Activated naive CD4-positive, alpha-beta T cell treated with anti-CD3 and anti-CD28 coated beads, Interleukin-2, amount 50 U/mL, for 72 hours (primary cell): ENCODE measurements around the gene NR0B2. TPM values are rescaled to one million over a fixed set of nuclear protein-coding genes. Genes with fewer than 3 reads are reported as not detected.
"Not testable (repeated sequence)": the region's sequence is repeated elsewhere in the genome, so short reads cannot be mapped to it uniquely, and the experiment has no call there.

Source experiments
- ATAC-seq, 2 donors: fragments of 150-1000 bp; cut with Tn5 transposase; 2 replicates each; pipeline ENCODE4 v1.10.0; 2021; ENCODE audit warnings: mild to moderate bottlenecking in 2 of 2, moderate library complexity in 2 of 2
- DNase-seq, 2 donors: peaks; one replicate each; pipeline ENCODE4 v3.0.0; 2021 to 2022; ENCODE audit warnings: low spot score in 2 of 2
- H3K27ac Mint-ChIP-seq, 2 donors: one replicate each; pipeline ENCODE4 v1.8.0; 2022; ENCODE audit warnings: mild to moderate bottlenecking in 2 of 2, mixed read lengths in 2 of 2
- H3K36me3 Mint-ChIP-seq, 2 donors: one replicate each; pipeline ENCODE4 v1.8.0; 2022; ENCODE audit warnings: mixed read lengths in 2 of 2
- H3K9me3 Mint-ChIP-seq, 2 donors: one replicate each; pipeline ENCODE4 v1.8.0; 2022; ENCODE audit warnings: mixed read lengths in 2 of 2
- total RNA-seq, 2 donors: library from RNA; stranded (reverse); gene quantifications; one replicate each; pipeline ENCODE4 v1.2.3, GENCODE V29; 2022

NR0B2 gene
- total RNA-seq, 2 donors from 2014 or later, result not detected

DNA sequence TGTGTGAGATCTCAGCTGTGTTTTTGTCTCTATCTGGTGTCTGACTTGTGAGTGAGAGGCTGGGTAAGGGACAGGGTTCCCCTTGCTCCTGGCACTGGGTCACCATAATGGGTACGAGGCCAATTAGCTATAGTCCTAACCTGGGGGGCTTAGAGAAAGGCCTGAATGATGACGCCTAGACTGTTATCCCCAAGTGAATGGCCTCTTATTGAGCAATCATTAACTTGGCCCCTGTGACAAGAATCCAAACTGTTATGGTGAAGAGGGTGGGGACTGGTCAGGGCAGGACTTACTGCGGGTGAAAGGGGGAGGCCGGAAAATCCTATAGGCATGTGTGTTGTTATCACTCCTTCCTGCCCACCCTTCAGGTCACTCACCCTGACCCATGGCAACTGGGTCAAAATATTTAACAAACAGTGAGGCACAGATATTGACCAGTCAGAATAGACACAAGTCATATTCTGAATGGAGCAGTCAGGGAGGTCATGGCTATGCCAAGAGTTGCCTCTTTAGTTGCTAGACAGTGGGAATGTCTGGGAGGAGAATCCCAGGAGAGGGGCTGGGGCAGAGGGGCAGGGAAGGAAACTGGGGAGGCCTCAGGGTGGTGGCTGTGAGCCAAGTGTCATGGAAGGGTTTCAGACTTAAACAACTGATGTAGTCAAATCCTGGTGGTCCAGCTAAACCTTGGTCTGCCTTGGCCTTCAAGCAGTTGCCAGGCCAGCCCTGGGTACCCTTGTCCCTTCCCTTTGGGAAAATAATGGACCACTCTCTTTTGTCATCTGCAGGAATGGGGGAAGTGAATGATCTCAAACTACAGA lies 3.2 kb downstream of the NR0B2 start:
- no peaks in the 10 kb centered on the region for H3K36me3 Mint-ChIP-seq
- no peak for DNase-seq
- no peaks in the 10 kb centered on the region for H3K9me3 Mint-ChIP-seq
- no peak for ATAC-seq
- no peak overlapping the region for H3K27ac Mint-ChIP-seq

DNA sequence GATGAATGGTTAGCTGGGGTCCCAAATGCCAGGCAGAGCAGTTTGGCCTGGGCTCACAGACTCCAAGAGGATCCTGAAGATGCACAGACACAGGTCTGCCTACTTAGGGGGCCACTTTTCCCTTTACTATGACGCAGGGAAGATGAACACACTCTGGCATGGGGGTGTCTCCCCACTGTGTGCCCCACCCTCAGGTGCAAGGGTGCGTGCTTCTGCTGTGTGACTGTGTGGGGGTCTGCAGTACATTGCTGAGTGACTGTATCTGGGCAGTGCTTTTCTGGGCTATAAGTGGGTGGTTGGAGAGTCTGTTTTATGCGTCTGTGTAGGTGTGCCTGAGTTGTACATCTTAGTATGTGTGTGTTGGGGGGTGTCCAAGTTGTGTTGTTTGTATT lies 3.8 kb downstream of the NR0B2 start:
- no peaks in the 10 kb centered on the region for H3K9me3 Mint-ChIP-seq
- no peak for DNase-seq
- no peak overlapping the region for H3K27ac Mint-ChIP-seq
- ATAC-seq, result no peak
- no peaks in the 10 kb centered on the region for H3K36me3 Mint-ChIP-seq

DNA sequence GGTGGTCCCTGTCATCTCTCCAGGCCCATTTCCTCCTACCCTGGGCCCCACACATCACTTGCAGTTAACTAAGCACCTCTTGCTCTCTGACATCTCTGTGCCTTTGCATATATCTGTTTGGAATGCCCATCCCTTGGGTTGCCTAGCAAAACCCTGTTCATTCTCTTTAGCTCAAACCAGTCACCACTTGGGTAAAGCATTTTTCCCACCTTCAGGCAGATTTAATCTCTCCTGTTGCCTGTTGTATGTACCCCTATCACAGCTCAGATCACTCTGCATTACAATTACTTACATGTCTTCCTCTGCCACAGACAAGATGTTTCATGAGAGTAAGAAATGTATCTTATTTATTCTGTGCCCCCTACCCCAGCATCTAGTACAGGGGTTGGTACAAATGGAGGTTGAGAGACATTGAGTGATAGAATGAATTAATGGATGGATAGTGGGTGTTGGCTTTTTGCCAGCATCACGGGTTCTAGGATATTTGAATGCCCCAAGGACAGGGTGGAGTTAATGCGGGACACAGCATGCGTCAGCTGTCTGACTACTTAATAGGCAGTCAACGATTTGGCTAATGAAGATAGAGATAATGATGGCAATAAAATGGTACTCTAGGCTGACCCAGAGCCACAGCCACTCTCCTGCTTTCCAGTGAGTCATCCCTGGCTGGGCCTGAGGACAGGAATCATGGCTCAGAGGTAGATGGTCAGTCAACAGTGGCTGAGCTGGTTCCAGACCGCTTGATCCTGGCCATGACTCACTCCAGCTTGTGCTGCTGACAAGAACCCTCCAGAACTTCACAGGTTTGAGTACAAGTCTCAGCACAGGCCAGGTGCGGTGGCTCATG lies 6.5 kb downstream of the NR0B2 start:
- Mint-ChIP-seq H3K36me3 (no peaks in the 10 kb centered on the region), H3K27ac (no peak overlapping the region), H3K9me3 (no peaks in the 10 kb centered on the region)
- no peak for ATAC-seq
- no peak for DNase-seq

DNA sequence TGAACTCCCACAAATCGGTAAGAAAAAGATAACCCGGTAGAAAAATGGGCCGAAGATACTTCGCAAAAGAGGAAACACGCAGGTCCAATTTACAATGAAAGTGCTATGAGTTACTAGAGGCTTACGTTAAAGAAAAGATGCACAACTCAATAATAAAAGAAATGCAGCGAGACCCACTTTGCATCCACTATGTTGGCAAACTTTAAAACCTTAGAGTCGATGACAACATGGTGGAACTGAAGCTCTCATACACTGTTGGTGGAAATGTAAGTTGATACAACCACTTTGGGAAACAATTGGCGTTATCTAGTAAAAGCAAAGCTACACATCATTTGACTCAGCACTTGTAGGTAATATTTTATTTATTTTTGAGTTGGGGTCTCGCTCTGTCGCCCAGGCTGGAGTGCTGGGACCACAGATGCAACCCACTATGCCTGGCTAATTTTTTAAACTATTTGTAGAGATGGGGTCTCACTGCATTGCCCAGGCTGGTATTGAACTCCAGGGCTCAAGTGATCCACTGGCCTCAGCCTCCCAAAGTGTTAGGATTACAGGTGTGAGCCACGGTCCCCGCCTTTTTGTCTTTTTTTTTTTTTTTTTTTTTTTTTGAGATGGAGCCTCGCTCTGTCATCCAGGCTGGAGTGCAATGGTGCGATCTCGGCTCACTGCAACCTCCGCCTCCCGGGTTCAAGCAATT lies 12.8 kb downstream of the NR0B2 start:
- no peaks in the 10 kb centered on the region for H3K9me3 Mint-ChIP-seq
- ATAC-seq (no peak), DNase-seq (no peak)
- peak overlapping the region; percentile 98 to 100 for H3K27ac Mint-ChIP-seq
- H3K36me3 Mint-ChIP-seq, result peaks cover 13 to 16% of the 10 kb centered on the region in 2 donors

DNA sequence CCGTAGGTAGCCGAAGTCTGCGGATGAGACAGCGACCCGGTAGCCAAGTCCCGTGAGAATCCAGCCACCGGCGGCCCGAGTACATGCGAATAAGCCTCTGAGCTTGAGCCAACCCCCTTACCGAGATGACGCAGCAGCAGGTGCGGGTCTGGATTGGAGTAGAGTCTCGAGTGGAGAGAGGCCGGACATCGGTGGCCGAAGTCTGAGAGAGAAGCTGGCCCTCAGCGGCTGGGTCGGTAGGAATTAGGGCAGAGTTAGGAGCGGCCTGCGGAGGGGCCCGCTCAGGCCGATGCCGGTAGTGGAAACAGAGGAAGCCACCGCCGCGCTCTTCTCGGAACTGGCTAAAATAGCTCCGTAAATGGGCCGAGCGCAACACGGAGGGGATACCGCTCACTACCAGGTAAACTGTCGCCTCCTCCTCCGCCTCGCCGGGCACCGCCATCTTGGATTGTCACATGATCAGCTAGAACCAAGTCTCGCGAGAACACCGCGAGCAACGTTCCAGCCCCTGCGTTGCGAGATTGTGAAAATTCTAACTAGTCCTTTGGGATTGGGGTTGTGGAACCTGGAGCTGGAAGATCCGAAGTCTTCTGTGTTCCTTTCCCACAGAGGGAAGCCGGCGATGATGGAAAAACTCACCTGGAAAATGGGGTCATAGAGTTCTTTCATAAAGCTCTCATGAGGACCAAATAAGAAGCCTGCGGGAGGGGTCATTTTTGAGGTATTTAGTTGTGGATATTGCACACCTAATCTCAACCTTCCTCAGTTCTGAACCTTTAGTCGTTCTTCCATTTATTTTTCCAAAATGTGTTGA lies 13.6 kb downstream of the NR0B2 start, which contains the start of gene GPATCH3:
Gene GPATCH3, minus strand, starts transcription at position 467 of the 814 bp plus-strand sequence. Its CDS starts 25 bp downstream, at position 442.
- ATAC-seq, result peak; percentile 92 to 93
- DNase-seq, result peak; percentile 86 to 87
- Mint-ChIP-seq H3K36me3 (peaks cover 13 to 16% of the 10 kb centered on the region in 2 donors), H3K27ac (peak within 1 kb of the TSS; percentile 98 to 100), H3K9me3 (no peaks in the 10 kb centered on the region)

DNA sequence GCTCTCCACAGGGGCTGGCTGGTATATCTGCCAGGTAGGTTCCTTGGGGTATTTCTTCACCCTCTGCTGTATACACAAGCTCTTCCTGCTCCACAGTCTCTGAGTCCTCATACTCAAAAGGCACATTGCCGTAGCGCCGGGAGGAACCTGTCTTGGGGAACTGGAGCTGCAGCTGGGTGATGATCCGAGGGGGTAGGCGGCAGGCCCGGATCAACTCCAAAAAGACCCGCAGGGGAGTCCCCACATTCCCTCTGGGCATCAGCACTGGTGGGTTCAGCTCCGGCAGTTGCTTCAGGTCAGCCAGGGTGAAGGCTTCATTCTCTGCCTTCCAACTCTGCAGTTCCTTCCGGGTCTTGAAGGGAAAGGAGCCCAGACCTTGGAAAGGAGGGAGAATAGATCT lies 16.4 kb downstream of the NR0B2 start:
- Mint-ChIP-seq H3K27ac (peak overlapping the region in 1 of 2 donors; percentile 4), H3K9me3 (no peaks in the 10 kb centered on the region), H3K36me3 (peaks cover 16 to 24% of the 10 kb centered on the region in 2 donors)
- ATAC-seq, result no peak
- no peak for DNase-seq

DNA sequence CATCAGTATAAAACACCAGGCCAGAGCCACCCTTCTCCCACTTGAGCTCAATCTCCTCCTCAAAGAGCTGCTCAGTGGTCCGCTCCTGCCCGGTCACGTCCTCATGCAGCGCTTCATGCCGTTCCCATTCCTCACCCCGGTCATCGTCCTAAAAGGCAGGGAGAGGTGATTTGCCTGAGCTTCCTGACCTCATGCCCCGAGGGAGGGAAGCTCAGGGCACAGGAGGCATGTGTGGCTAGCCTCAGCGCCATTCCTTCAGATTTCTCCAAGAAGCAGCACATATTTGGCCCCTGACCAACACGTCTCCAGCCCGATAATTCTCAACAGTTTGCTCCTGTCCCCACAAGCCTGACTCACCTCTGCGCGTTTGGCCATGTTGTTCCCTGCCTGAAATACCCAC lies 19.5 kb downstream of the NR0B2 start:
- ATAC-seq (no peak), DNase-seq (no peak)
- H3K36me3 Mint-ChIP-seq, result peaks cover 9 to 26% of the 10 kb centered on the region in 2 donors
- H3K27ac Mint-ChIP-seq, result peak overlapping the region; percentile 22 to 90
- H3K9me3 Mint-ChIP-seq, result no peaks in the 10 kb centered on the region

DNA sequence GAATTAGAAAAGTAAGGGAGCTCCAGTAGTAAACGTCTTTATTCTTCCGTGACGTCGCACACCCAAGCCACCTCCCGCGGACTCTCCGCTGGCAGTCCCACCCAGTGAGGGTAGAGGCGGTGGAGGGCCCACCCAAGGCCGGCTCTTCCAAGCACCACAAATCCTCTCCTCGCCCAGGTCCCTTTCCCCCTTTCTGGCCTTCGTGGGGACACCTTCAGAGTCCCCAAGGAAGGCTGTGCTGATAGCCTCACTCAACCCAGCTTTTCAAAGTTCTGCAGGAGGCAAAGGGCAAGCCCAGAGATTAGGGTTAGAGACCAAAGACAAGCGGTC lies 23.3 kb downstream of the NR0B2 start:
- Mint-ChIP-seq H3K27ac (peak overlapping the region; percentile 96 to 97), H3K36me3 (peaks cover 16 to 39% of the 10 kb centered on the region in 2 donors), H3K9me3 (no peaks in the 10 kb centered on the region)
- DNase-seq (no peak), ATAC-seq (peak; percentile 28 to 45)

DNA sequence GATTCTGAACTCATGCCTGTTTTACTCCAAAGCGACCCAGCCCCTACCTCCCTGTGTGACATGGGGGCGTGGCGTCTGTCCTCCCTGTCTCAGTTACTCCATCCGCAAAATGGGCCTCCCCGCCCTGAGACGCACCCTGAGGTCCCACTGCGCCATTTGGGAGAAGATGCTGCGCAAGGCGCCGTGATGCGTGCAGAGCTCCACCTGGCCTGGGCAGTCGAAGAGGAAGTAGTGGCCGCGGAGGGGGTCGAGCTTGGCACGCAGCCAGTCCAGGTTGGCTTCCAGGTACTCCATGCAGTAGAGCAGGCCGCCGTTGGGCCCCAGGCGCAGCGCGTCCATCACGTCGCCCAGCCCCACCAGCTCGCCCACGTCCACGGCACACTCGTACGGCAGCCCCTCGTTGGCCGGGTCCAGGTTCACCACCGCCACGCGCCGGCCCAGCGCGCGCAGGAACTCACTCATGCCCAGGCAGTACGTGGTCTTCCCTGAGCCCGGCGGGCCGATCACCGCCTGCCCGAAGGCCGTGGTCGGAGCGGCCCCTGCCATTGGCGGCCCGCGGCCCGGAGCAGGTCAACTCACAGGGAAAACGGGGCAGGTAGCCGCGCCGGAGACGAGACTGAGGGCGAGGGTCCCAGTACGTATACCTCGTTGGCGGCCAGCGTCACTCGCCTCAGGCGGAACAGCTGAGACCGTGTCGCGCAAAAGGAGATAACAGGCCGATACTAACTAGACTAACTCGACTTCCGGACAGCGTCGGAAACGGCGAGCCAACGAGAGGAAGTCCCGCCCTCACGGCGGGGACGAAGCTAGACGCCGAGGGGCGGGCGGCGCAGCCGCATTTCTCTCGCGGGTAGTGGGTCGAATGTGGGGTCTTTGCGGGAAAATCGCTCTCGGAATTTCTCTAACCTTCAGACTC lies 24.0 kb downstream of the NR0B2 start, which contains the start of gene GPN2:
Gene GPN2, minus strand, starts transcription at position 733 of the 916 bp plus-strand sequence. Its CDS starts 187 bp downstream, at position 546.
- Mint-ChIP-seq H3K27ac (peak within 1 kb of the TSS; percentile 96 to 97), H3K36me3 (peaks cover 21 to 44% of the 10 kb centered on the region in 2 donors), H3K9me3 (no peaks in the 10 kb centered on the region)
- DNase-seq (peak; percentile 72 to 80), ATAC-seq (peak; percentile 97 to 98)

DNA sequence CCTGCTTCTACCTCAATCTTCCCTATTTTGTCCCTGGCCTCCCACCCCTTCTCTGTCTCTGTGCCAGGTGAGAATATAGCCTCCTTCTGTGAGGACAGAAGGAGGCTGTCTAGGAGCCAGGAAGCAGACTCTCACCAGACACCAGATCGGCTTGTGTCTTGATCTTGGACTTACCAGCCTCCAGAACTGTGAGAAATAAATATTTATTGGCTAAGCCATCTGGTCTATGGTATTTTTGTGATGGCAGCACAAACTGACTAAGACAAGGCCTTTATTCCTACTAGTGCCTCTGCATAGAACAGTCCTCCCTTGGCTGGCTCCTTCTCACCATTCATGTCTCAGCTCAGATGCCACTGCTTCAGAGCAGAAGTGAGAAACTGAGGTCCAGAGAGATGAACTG lies 25.5 kb downstream of the NR0B2 start:
- ATAC-seq, result no peak
- H3K36me3 Mint-ChIP-seq, result peaks cover 23 to 47% of the 10 kb centered on the region in 2 donors
- H3K27ac Mint-ChIP-seq, result peak overlapping the region; percentile 87 to 96
- no peak for DNase-seq
- H3K9me3 Mint-ChIP-seq, result no peaks in the 10 kb centered on the region

DNA sequence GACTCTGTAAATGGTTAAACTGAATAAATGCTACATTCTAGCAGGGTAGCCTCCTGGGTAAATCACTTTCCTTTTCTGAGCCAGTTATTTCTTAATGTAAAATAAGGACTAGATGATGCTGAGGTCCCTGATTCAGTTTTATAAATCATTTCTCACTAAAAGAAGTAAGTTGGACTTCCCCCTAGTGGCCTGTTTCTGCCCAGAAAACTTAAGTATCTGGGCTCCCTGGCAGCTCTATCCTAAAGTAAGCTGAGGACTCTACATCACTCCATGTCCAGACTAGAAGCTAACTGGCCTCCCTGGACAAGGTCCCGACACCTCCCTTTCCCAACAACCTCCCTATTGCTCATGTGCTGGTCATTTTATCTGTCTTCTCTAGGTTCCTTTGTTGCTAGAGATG lies 26.6 kb downstream of the NR0B2 start:
- no peaks in the 10 kb centered on the region for H3K9me3 Mint-ChIP-seq
- no peak for ATAC-seq
- no peak for DNase-seq
- H3K27ac Mint-ChIP-seq, result no peak overlapping the region
- peaks cover 31 to 46% of the 10 kb centered on the region in 2 donors for H3K36me3 Mint-ChIP-seq

DNA sequence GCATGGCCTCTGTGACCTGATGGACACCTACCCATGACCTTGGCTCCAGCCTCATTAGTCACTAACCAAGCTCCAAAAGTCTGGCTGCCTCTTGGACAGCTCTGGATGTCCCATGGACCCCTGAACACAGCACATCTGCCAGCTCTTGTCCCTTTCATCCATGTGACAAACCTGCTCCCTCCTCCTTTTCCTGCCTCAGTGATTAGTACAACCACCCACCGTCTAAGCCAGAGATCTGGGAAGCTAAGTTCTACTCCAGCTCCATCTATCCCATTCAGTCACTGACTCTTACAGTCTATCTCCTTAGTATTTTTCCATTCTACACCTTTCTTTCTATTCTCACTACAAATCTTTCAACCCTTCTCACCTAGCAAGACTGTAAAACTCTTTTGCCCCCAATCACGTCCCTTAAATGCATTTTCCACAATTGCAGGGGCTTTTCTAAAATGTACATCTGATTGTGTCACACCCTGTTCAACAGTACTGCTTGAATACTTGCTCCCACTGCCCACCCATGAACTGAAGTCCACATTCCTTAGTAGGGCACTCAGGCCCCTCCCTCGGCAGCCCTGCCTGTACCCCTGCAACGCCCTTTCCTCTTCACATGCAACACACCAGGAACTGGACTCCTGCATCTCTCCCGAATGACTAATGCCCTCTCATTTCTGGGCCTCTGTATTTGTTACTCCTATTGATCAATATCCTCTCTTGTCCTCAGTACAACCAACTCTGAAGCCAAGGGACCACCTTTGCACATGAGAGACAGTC lies 30.9 kb downstream of the NR0B2 start:
- Mint-ChIP-seq H3K27ac (no peak overlapping the region), H3K36me3 (peaks cover 15 to 21% of the 10 kb centered on the region in 2 donors), H3K9me3 (no peaks in the 10 kb centered on the region)
- no peak for ATAC-seq
- DNase-seq, result no peak

DNA sequence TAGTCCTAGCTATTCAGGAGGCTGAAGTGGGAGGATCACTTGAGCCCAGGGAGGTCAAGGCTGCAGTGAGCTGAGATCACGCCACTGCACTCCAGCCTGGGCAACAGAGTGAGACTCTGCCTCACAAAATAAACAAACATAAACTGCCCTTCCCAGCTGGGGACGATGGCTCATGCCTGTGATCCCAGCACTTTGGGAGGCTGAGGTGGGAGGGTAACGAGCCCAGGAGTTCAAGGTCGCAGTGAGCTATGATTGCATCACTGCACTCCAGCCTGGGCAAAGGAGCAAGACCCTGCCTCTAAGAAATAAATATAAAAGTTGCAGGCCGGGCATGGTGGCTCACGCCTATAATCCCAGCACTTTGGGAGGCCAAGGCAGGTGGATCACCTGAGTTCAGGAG lies 32.2 kb downstream of the NR0B2 start:
- H3K9me3 Mint-ChIP-seq, DNase-seq, H3K27ac Mint-ChIP-seq, ATAC-seq: not testable (repeated sequence)
- H3K36me3 Mint-ChIP-seq, result peaks cover 15 to 21% of the 10 kb centered on the region in 2 donors

DNA sequence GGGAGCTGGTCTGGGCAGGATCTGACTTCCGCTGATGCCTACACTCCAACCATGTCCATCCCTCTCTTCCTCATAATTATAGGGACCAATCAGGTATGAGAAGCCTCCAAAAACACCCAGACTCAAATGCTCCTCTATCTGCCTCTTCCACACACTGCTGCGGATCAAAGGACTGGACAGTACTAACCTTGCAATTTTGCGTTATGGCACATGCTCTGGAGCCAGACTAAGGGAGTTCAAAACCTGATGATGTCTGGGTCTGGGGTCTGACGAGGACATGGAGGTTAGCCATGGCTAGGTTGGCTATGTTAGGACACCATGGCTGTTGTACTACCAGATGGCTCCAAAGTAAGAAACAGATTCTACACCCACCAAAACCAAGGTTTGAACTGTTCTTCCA lies 34.0 kb downstream of the NR0B2 start:
- H3K36me3 Mint-ChIP-seq, result peaks cover 11 to 14% of the 10 kb centered on the region in 2 donors
- no peak overlapping the region for H3K27ac Mint-ChIP-seq
- ATAC-seq (no peak), DNase-seq (no peak)
- no peaks in the 10 kb centered on the region for H3K9me3 Mint-ChIP-seq
